Placental epithelial cell (primary cell): ENCODE results near the gene NCSTN. TPM values are rescaled to one million over a fixed set of nuclear protein-coding genes. Genes with fewer than 3 reads are reported as not detected.

Source experiments
- small RNA-seq: library from RNA; depleted of rRNA; stranded (forward); fragments of <200 nt; gene quantifications from one replicate; pipeline ENCODE3, GENCODE V24; 2012
- total RNA-seq: library from RNA; depleted of rRNA; stranded (reverse); fragments of >200 nt; gene quantifications from 2 replicates; pipeline ENCODE4 v1.2.3, GENCODE V29; 2012

Gene NCSTN
- 108 and 145 TPM in 2 replicates for total RNA-seq

GRCh38 chr1:160342953-160343869 lies at the start of gene NCSTN, which contains the start of gene COPA:
Gene NCSTN, plus strand, starts transcription at chr1:160343383. Its CDS starts 14 bp downstream, at chr1:160343397.
Gene COPA, minus strand, starts transcription at chr1:160343250. Its CDS starts 80 bp downstream, at chr1:160343170.

GRCh38 chr1:160366731-160367515 lies 23.7 kb downstream of the NCSTN start, which contains the start of gene NHLH1:
Gene NHLH1, plus strand, starts transcription at chr1:160367071. Its CDS starts 3,661 bp downstream, at chr1:160370732.

GRCh38 chr1:160400223-160400645 lies 57.1 kb downstream of the NCSTN start, which contains the start of gene VANGL2:
Gene VANGL2, plus strand, starts transcription at chr1:160400564. Its CDS starts 15,274 bp downstream, at chr1:160415838.

Small RNAs within 50 kb of the gene (small RNA-seq; reads per million reads assigned to genes)
- gene RF00019 (not detected), gene RNU4-42P (not detected)

Other genes with a start within 250 kb of the NCSTN start
- gene IGSF8, start 244.8 kb upstream of the NCSTN start, total RNA-seq, result 25.1 and 25.8 TPM in 2 replicates
- gene ATP1A2, start 227.6 kb upstream of the NCSTN start, total RNA-seq, result under 0.01 TPM in 1 of 2 replicates, not detected in the other
- gene ATP1A4, start 191.8 kb upstream of the NCSTN start, total RNA-seq, result 2.4 and 13.0 TPM in 2 replicates
- gene CASQ1, start 152.8 kb upstream of the NCSTN start, total RNA-seq, result 0.76 and 2.4 TPM in 2 replicates
- 78.1 and 121 TPM in 2 replicates for gene PEA15, start 138.0 kb upstream of the NCSTN start, total RNA-seq
- 80.0 and 102 TPM in 2 replicates for gene DCAF8, start 80.8 kb upstream of the NCSTN start, total RNA-seq
- gene PEX19, start 58.2 kb upstream of the NCSTN start, total RNA-seq, result 30.2 and 63.1 TPM in 2 replicates
- gene COPA, start 133 bp upstream of the NCSTN start, total RNA-seq, result 259 and 297 TPM in 2 replicates
- gene NHLH1, start 23.7 kb downstream of the NCSTN start, total RNA-seq, result under 0.01 and 0.11 TPM in 2 replicates
- 6.5 and 7.1 TPM in 2 replicates for gene VANGL2, start 57.2 kb downstream of the NCSTN start, total RNA-seq
- not detected in 2 replicates for gene SLAMF6, start 179.9 kb downstream of the NCSTN start, total RNA-seq
- 0.39 TPM in 1 of 2 replicates, not detected in the other for gene CD84, start 236.1 kb downstream of the NCSTN start, total RNA-seq